HG02763 (cell line): ENCODE data around the gene SPPL3.
"Not testable (repeated sequence)": the region's sequence is repeated elsewhere in the genome, so short reads cannot be mapped to it uniquely, and the experiment has no call there.

Experiments
- ATAC-seq: cut with Tn5 transposase; IDR thresholded peaks from one replicate; pipeline ENCODE4 v1.9.1; 2021; ENCODE audit warnings: mild to moderate bottlenecking, moderate library complexity; ENCODE audit not compliant: unreplicated experiment

SPPL3 gene

DNA sequence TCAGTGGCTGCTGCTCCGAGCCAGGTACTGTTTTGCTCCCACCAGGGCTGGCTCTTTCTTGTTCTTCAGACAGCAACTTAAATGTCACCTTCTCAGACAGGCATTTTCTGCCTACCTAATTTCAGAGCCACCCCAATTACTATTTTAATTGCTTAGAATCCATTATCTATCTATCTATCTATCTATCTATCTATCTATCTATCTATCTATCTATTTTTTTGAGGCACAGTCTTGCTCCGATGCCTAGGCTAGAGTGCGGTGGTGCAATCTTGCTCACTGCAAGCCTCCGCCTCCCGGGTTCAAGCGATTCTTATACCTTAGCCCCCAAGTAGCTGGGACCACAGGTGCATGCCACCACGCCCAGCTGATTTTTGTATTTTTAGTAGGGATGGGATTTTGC is 58.5 kb downstream of the SPPL3 start:
- ATAC-seq: no peak

DNA sequence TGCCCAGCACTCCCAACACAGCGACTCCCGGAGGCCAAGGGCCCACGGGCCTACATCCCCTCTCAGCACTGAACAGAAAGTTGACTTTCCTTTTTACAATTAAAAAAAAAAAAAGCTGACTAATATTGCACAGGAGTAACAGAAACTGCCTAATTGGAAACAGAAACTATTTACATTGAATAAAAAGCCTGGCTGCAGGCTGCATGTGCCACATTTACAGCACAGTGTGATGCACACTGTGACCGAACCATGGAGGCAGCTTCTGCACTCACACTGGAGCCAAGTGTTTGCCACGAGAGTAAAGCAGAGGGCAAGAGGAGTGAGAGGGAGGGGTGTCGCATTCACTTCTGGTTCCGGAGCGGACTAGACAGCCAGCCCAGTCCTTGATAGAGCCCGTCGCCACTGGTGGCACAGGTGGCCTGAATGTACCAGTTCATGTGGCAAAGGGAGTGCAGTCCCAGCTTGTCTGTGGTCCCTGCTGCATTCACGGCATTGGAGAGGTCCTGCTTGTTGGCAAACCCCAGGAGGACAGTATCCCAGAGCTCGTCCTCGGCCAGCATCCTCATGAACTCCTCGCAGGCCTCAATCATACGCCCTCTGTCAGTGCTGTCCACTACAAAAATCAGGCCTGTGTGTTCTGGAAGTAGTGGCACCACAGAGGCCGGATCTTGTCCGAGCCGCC is 59.2 kb downstream of the SPPL3 start:
- ATAC-seq: no peak

DNA sequence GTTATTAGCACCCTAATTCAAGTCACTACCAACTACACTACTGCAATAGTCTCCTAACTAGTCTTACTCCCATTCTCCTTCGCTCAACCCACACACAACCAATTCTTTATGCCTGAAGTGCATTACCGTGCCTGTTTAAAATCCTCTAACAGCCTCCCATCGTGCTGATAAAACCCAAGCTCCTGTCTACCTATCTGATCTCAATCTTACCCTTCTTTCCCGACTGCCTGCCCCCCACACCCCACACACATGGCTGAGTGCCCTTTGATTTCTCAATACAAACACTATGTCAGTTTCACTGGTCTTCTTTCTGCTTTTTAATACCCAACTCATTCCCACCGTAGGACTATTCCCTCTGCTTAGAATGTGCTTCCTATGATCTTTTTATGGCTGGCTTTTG is 59.9 kb downstream of the SPPL3 start:
- no peak for ATAC-seq

DNA sequence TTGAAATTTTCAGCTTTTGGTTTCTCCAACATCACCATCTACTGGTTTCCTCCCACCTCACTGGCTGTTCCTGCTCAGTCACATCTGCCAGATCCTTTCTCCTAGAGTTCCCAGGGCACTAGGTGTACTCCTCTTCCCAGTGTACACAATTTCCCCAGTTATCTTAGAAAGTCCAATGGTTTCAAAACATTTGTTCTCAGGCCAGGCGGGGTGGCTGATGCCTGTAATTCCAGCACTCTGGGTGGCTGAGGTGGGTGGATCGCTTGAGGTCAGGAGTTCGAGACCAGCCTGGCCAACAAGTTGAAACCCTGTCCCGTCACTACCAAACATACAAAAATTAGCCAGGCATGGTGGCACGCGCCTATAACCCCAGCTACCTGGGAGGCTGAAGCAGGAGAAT is 60.7 kb downstream of the SPPL3 start:
- no peak for ATAC-seq

DNA sequence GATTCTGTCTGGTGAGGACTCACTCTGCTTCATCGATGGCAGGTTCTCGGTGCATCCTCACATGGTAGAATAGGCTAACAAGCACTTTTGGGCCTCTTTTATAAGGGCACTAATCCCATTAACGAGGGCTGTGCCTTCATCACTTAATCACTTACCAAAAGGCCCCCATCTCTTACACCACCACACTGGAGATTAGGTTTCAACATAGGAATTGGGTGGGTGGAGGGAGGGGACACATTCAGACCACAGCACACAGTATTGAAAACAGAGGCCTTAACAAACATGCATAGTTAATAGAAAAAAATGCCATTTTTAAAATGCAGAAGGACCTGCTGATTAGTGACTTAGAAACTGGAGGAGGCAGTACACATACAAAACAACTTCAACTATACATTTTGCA is 61.6 kb downstream of the SPPL3 start:
- no peak for ATAC-seq

DNA sequence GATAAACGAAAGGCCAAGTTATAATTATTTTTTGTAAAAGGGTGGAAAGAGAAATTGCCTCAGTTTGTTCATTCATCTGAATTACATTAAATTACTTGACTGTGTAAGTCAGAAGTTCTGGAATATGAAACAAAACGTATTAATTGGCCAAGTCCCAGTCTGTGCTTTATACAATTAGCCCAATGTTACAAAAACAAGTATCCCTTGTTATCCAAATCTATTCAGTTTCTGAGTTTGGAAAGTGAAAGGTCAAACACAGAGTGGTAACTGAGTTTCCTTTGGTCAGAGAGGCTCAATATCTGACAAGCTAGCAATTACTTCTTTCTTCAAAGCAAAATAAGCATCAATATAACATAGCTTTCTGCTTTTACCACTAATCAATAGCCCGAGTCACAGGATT is 62.6 kb downstream of the SPPL3 start:
- no peak for ATAC-seq

DNA sequence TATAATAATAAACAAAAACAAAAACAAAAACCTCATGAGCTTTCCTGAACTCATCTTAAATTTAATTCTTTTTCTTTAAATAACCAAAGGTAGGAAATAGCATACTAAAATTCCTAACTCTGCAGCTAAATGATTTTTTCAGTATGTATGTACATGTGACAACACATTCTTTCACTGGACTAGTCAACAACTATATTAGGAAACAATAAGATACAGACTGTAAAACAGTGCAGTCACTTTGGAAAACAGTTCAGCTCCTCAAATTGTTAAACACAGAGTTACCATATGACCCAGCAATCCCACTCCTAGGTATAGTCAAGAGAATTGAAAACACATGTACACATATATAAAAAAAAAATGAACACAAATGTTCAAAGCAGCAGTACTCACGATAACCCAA is 64.7 kb downstream of the SPPL3 start:
- no peak for ATAC-seq

DNA sequence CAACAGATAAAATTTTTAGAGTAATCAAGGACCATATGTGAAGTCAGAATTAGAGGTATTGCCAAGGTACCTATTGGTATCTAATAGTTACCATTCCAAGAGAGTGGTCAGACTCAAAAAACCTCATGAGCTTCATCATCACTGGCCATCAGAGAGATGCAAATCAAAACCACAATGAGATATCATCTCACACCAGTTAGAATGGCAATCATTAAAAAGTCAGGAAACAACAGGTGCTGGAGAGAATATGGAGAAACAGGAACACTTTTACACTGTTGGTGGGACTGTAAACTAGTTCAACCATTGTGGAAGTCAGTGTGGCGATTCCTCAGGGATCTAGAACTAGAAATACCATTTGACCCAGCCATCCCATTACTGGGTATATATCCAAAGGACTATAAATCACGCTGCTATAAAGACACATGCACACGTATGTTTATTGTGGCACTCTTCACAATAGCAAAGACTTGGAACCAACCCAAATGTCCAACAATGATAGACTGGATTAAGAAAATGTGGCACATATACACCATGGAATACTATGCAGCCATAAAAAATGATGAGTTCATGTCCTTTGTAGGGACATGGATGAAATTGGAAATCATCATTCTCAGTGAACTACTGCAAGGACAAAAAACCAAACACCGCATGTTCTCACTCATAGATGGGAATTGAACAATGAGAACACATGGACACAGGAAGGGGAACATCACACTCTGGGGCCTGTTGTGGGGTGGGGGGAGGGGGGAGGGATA is 65.4 kb downstream of the SPPL3 start:
- ATAC-seq: not testable (repeated sequence)

DNA sequence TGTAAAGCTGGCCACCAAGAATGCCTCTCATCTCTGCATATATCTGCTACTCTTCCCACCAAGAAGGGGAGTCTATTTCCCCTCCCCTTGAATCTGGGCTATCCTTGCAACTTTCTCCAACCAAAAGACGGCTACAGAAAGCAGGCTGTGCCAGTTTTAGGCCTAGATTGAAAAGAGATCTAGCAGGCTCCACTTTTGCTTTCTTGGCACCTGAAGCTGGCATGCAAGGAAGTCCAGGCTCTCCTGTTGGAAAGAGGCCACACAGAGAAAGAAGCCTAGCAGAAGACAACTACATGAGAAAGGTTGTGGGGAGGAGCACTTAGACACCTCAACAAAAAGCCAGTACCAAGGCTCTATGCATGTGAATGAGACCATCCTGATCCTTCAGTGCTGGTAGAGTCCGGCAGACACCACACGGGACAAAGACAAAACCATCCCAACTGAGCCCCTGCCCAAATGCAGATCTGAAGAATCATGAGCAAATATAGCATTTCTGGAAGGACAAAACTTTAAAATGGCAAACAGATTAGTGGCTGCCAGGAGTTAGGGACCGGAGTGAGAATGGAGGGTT is 68.0 kb downstream of the SPPL3 start:
- no peak for ATAC-seq

DNA sequence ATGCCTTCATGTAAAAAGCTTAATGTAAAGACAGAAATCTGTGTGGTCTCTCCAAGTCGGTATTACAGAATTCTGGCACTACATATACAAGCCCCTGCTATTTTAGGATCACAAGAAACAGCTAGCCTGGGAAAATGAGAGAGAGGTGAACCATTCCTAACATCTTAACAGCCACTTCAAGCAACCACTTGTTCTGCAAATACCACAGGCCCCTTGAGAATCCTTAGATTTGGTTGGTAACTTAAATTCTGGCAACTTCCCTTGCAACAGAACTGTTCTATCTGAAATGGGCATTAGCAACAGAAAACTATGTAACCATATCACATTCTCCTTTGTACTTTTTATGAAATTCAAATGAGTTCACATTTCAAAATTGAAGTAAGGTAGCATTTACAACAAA is 68.5 kb downstream of the SPPL3 start:
- no peak for ATAC-seq

DNA sequence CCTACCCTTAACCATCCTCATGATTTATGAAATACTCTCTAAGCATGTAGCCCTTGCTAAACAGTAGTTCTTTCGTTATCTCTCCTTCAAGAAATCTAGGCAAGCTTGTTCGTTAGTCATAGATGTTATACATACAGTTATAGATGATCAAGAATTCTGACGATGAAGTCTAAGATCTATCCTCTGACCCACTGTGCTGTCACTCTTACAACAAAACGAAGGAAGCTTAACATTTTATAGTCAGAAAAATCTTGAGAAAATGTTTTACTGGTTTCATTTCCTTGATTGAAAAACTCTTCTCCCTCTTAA is 68.9 kb downstream of the SPPL3 start:
- no peak for ATAC-seq

DNA sequence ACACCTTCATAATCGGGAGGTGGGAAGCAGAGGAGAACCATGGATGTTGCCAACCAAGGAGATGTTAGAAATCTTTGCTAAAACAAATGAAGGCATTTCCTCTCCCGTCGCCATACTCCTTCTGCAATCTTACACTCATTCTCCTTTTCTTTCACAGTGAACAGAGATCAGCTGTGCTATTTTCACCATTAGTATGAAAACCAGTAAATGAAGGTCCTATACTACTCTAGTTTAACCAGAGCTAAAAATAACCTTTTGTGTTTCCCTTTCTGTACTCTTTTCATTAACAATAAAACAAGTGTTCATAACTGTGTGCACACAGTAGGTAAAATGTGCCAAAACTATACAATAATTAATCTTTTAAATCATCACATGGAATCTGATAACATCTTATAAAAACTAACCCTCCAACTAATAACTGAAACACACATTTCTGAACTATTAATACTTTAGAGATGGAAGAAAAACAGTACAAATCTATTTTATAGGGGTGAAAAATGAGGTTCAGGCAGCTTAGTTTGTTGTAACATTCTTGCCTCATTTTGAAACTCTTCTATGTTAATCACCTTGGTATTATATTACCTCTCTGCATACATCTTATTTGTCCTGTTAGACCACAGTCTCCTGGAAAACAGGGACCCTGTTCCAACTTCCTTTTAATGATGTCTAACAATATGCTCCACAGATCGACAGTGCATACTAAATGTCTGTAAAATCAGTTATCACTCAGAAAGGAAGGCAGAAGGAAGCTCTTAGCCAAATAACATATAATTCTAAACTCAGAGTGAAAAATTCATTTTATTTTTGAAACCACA is 69.5 kb downstream of the SPPL3 start:
- no peak for ATAC-seq

DNA sequence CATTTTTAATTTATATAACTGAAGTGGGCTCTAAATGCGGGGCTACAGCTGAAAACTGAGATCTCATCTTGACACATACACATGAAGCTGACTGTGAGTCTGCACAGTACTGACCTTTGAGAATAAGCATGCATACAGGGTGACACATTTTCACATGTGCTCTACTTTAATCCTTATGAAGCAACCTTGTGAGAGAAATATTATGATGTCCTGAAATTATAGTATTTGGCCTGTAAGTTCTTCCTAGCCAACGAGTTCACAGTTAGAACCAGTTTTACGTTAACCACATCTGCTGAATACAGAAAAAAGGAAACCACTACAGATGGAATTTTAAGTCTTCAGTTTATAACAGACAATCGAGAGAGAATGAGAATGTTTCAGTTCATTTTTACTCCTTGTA is 70.3 kb downstream of the SPPL3 start:
- ATAC-seq: no peak

DNA sequence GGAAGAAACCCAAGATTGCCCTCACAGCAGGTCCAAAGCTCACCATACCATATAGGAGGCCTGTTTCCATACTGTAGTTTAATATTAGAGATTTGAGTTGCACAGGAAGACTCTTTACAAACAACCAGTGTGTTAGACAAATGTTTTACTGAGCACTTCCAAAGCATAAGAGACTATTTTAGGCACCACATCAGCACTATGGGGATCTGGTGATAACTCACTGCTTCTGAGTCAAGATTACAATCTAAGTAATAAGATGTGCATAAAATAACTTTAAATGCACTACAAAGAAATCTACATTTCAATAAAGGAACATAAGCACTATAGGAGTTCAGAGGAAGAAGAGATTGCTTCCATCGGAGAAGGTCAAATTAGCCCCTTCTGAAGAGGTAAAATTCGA is 71.4 kb downstream of the SPPL3 start:
- ATAC-seq: no peak

DNA sequence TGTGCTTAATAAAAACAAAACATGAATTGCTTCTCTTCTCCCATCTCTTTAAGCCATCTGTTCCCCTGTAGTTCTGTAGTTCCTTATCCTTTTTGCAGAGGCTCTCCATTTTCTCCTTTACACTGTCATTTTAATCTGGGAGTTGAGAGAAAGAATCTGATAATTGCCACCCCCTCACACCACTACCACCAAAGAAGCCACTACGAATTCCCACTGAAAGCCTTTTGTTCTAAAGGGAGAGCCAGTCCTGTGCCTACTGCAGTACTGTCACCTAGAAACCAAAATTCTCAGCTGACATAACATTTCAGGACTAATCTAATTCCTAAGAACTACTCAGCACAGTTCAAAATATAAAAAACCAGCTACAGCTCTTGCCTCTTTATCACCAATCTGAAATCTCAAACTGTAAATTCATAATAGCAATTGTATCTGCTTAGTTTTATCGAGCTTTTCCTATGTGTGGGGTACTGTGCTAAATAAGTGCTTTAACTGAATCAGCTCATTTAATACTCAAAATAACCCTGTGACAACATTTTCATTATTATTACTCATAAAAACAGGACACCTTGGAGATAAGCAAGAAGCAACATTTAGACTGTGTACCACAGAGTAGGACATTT is 72.4 kb downstream of the SPPL3 start:
- no peak for ATAC-seq

DNA sequence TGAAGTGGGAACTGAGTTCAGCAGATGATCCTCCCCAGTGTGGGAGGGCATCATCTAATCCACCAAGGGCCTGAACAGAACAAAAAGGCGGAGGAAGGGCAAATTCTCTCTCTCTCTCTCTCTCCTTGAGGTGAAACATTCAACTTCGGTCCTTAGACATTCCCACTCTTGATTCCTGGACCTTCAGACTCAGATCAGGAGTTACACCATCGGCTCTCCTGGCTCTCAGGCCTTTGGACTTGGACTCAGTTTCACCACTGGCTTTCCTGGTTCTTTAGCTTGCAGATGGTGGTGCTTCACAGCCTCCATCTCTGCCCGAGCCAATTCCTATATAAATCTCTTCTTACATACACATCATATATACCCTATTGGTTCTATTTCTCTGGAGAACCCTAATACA is 73.2 kb downstream of the SPPL3 start:
- no peak for ATAC-seq

DNA sequence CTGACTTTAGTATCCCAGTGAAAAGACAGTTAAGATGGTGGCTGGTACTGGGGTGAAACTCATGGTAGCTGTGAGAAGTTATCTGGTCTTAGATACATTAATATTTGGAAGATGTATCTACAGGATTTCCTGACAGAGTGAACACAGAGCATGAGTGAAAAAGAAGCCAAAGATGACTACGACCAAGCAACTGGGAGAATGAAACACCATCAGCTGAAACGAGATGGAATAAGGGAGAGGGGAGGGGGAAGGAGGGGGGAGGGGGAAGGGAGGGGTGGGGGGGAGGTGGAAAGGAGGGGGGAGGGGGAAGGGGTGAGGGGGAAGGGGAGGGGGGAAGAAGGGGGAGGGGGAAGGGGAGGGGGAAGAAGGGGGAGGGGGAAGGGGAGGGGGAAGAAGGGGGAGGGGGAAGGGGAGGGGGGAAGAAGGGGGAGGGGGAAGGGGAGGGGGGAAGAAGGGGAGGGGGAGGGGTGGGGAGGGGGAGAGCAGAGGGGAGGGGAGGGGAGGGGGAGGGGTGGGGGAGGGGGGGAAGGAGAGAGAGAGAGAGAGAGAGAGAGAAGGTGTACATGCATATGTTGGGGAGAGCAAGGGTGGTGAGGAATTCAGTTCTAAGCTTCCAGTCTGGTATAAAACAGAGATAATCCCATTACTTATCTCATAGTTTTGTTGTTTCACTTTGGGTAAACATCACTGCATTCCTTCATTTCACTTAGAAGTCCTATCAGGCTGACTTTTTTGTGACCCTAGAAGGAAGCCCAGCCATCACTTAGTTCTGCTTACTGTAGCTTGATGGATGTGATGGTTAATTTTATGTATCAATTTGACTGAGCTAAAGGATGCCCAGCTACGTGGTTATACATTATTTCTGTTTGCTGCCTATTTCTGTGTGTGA is 73.9 kb downstream of the SPPL3 start:
- ATAC-seq: no peak

DNA sequence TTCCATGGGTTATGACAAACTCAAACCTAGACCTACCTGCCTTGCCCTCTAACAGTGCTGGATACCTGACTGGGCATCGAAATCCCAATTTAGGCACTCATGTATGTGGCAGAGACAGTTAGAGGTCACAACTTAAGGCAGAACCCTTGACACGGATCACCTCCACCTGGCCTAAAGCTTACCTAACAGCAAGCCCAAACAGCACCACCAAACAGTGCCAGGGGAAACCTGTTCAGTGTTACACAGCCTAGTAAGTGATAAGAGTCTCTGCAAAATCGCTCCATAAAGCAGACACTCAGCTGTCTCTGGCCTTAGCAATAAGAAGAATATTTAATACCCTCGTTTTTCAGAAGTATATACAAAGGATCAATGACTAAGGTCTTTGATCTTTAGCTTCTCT is 77.8 kb downstream of the SPPL3 start:
- no peak for ATAC-seq

DNA sequence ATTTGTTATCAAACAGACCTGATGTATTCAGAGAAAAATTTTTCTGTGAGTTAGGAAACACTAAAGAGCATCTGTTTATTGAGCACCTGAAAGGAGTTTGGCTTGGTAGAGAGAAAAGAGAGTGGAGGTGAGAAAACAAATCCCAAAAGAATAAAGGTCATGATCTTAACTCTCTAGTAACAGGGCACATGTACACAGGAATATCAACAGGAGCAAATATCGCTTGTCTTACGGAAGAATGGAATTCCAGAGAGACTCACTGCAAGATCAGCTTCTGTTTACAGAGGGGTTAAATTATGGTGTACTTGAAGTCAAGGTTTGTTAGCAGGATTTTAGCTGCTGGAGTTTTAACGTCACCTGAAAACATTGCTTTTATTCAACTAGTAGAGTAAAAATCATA is 78.8 kb downstream of the SPPL3 start:
- ATAC-seq: no peak

DNA sequence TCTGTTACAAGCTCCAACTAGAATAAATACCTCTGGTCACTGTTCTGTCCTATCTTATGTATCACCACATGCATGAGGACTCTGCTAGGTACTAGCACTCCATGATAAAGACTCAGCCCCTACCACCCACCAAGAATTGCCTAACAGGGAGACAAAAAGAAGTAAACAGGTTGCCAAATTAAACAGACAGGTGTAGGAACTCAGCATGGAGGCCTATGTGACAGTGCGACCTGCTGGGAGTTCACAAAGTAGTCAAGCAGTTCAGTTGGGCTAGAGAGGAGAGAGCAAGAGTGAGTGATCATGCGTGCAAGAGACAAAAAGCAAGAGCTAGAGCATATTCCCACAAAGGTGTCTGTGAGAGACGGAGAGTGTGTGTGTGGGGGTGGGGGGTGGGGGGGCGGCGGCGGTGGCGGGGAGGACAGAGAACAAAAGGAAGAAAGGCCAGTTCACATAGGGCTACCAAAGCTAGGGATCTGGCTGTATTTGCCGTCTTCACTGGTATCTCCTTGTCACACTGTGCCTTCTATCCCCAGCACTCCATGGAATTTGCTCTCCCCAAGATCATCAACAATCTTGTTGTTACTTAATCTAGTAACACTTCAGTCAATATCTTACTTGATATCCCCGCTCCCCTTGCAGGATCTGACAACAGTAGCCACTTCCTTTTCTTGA is 81.2 kb downstream of the SPPL3 start:
- ATAC-seq: no peak
